ENCODE data around the gene ENG.
"Not testable (repeated sequence)": the region's sequence is repeated elsewhere in the genome, so short reads cannot be mapped to it uniquely, and the experiment has no call there.

The ENG gene

GRCh38 chr9:127792417-127793031 lies 61.9 kb downstream of the ENG start:
- no peak for DNase-seq (ENCODE audit: low spot score)

- DNase-seq (ENCODE audit: low spot score): no peak
Observed at GRCh38 chr9:127791085-127791484, 63.4 kb downstream of the ENG start.

GRCh38 chr9:127790094-127790855 lies 64.2 kb downstream of the ENG start:
- DNase-seq (ENCODE audit: low spot score): no peak

GRCh38 chr9:127789179-127789578 lies 65.3 kb downstream of the ENG start:
- DNase-seq (ENCODE audit: low spot score): no peak

GRCh38 chr9:127788337-127789011 lies 66.0 kb downstream of the ENG start:
- DNase-seq (ENCODE audit: low spot score): no peak

GRCh38 chr9:127786773-127787104 lies 67.7 kb downstream of the ENG start:
- DNase-seq (ENCODE audit: low spot score): no peak

GRCh38 chr9:127785933-127786772 lies 68.3 kb downstream of the ENG start, which contains the start of gene CDK9:
TSS of gene CDK9 (plus strand) at chr9:127786034. CDS start at chr9:127786149, 115 bp downstream.
- DNase-seq (ENCODE audit: low spot score): peak; percentile 77

- peak; percentile 66 for DNase-seq (ENCODE audit: low spot score)
Observed at GRCh38 chr9:127785023-127785932, 69.2 kb downstream of the ENG start.

GRCh38 chr9:127783111-127784008 lies 71.1 kb downstream of the ENG start:
- peak; percentile 38 for DNase-seq (ENCODE audit: low spot score)

GRCh38 chr9:127781806-127782205 lies 72.7 kb downstream of the ENG start:
- DNase-seq (ENCODE audit: low spot score): no peak

GRCh38 chr9:127780909-127781308 lies 73.5 kb downstream of the ENG start:
- not testable (repeated sequence) for DNase-seq (ENCODE audit: low spot score)

GRCh38 chr9:127780126-127780885 lies 74.2 kb downstream of the ENG start:
- DNase-seq (ENCODE audit: low spot score): peak; percentile 82

GRCh38 chr9:127779136-127779981 lies 75.1 kb downstream of the ENG start:
- DNase-seq (ENCODE audit: low spot score): peak; percentile 22

- DNase-seq (ENCODE audit: low spot score): peak; percentile 62
Observed at GRCh38 chr9:127778280-127779135, 76.0 kb downstream of the ENG start, which contains the start of gene SH2D3C. TSS of gene SH2D3C (minus strand) at chr9:127778666. CDS start at chr9:127778627, 39 bp downstream.

- no peak for DNase-seq (ENCODE audit: low spot score)
Observed at GRCh38 chr9:127777368-127777980, 77.0 kb downstream of the ENG start.

GRCh38 chr9:127776924-127777289 lies 77.6 kb downstream of the ENG start:
- DNase-seq (ENCODE audit: low spot score): no peak
